Muscle of leg (tissue), 11 donors: ENCODE results near the gene SLC25A18. TPM values are rescaled to one million over a fixed set of nuclear protein-coding genes. Genes with fewer than 3 reads are reported as not detected.

Source experiments
- DNase-seq: peaks from one replicate; pipeline ENCODE4 v3.0.0; 2013
- H3K27ac ChIP-seq: one replicate; pipeline ENCODE4 v1.5.1; 2013; ENCODE audit warnings: mild to moderate bottlenecking, low read length, control low read depth
- H3K27me3 ChIP-seq: one replicate; pipeline ENCODE4 v1.6.1; 2013; ENCODE audit warnings: low read length; ENCODE audit not compliant: control insufficient read depth, insufficient read depth
- H3K36me3 ChIP-seq: one replicate; pipeline ENCODE4 v1.6.1; 2013; ENCODE audit warnings: low read length; ENCODE audit not compliant: control insufficient read depth, insufficient read depth
- H3K4me1 ChIP-seq: one replicate; pipeline ENCODE4 v1.6.1; 2013; ENCODE audit warnings: low read length; ENCODE audit not compliant: control insufficient read depth, insufficient read depth
- H3K4me3 ChIP-seq: one replicate; pipeline ENCODE4 v1.5.1; 2013; ENCODE audit warnings: low read length, control low read depth
- H3K9me3 ChIP-seq: replicated peaks from 2 replicates; pipeline ENCODE4 v1.6.1; 2013; ENCODE audit warnings: low read depth, low read length; ENCODE audit not compliant: control insufficient read depth
- WGBS: methylation state at CpG from one replicate; pipeline ENCODE4 v1.1.5; 2013; ENCODE audit warnings: missing lambda C conversion rate; ENCODE audit not compliant: insufficient coverage; 5-methylcytosine and 5-hydroxymethylcytosine counted together
- polyA plus RNA-seq, 8 donors: library from polyadenylated mRNA; unstranded; fragments of 120-200 nt; gene quantifications; one replicate each; pipeline versions ENCODE4 v1.2.1 to v1.2.3, GENCODE V29; 2013; ENCODE audit warnings: inconsistent platforms in 1 of 8, low replicate concordance in 1 of 8; ENCODE audit not compliant: insufficient read length in 8 of 8, insufficient read depth in 1 of 8
- total RNA-seq: library from RNA; stranded (reverse); fragments of 120-200 nt; gene quantifications from one replicate; pipeline ENCODE4 v1.2.4, GENCODE V29; 2013

The SLC25A18 gene
- total and polyA plus RNA-seq, 9 donors = 0.29 to 0.94 (median 0.53) TPM

DNA sequence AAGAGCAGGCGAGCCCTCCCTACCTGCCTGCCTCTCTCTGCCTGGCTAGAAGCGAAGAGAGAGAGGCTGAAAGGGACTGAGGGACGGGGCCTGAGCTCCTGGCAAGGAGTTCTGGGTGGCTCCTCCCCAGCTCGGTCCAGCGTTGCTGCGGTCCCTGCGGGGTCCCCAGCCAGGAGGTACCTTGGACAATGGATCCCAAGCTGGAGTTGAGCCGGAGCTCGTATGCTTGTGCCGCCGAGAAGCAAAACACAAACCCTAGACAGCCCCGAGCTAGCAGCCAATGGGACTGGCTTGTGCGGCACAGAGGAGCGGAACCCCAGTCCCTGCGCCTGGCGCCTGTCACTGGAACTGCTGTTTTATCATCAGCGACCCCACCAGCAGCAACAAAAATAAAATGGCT is 18.3 kb downstream of the SLC25A18 start:
- Histone ChIP-seq H3K4me3 (no peak overlapping the region), H3K27ac (no peak overlapping the region), H3K36me3 (no peaks in the 10 kb centered on the region), H3K9me3 (no peaks in the 10 kb centered on the region), H3K4me1 (peaks cover 6% of the 10 kb centered on the region), H3K27me3 (no peaks in the 10 kb centered on the region)
- WGBS = 77% methylated on average over 16 of the region's 17 CpGs
- no peak for DNase-seq

DNA sequence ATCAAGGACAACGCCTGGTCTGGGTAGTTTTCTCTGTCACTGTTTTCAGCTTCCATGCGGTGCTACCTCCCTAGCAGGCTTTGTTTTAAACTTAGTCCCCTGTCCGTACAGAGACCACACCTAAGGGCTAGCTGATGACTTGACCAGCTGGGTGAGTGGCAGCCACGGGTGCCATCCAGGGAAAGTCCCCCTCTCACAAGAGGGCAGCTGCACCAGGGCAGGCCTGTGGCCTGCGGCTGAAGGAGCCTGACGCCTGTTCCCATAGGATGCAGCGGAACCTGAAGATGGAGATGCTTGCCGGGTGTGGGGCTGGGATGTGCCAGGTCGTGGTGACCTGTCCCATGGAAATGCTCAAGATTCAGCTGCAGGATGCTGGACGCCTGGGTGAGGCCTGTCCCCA is 19.9 kb downstream of the SLC25A18 start:
- H3K27ac ChIP-seq = no peak overlapping the region
- peaks cover 4% of the 10 kb centered on the region for H3K4me1 ChIP-seq
- 89% methylated on average over 8 of the region's 10 CpGs for WGBS
- no peaks in the 10 kb centered on the region for H3K36me3 ChIP-seq
- DNase-seq = no peak
- H3K27me3 ChIP-seq = no peaks in the 10 kb centered on the region
- no peaks in the 10 kb centered on the region for H3K9me3 ChIP-seq
- no peak overlapping the region for H3K4me3 ChIP-seq

DNA sequence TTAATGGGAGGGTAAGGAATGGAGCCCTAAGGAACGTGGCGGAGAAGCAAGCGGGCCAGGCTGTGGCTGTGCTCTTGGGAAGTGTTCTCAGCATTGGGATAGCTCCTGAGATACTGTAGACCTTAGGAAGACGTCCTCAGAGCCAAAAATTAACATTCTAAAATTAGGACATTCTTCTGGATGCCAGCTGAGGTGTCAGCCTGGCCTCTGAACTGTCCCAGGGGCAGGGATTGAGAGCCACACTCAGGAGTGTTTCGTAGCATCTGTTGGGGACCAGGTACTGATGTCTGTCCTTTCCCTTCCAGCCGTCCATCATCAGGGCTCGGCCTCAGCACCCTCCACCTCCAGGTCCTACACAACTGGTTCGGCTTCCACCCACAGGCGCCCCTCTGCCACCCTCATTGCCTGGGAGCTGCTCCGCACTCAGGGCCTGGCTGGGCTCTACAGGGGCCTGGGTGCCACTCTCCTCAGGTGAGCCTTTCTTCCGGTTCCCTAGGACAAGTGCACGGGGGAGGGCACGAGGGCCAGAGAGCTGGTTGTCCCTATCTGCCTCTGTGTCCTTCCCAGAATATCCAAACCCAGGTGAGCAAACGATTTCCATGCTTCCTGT is 23.6 kb downstream of the SLC25A18 start:
- H3K36me3 ChIP-seq = peaks cover 12% of the 10 kb centered on the region
- DNase-seq = no peak
- no peak overlapping the region for H3K27ac ChIP-seq
- no peak overlapping the region for H3K4me3 ChIP-seq
- H3K27me3 ChIP-seq = no peaks in the 10 kb centered on the region
- no peaks in the 10 kb centered on the region for H3K4me1 ChIP-seq
- H3K9me3 ChIP-seq = no peaks in the 10 kb centered on the region
- WGBS = 85% methylated on average over 10 of the region's 14 CpGs

- Histone ChIP-seq H3K9me3 (no peaks in the 10 kb centered on the region), H3K27me3 (no peaks in the 10 kb centered on the region), H3K4me3 (no peak overlapping the region), H3K36me3 (peaks cover 17% of the 10 kb centered on the region), H3K4me1 (no peaks in the 10 kb centered on the region), H3K27ac (no peak overlapping the region)
- no peak for DNase-seq
- WGBS = 83% methylated on average over 11 of the region's 14 CpGs
Observed at GRCh38 chr22:17587629-17588028, 24.3 kb downstream of the SLC25A18 start.

DNA sequence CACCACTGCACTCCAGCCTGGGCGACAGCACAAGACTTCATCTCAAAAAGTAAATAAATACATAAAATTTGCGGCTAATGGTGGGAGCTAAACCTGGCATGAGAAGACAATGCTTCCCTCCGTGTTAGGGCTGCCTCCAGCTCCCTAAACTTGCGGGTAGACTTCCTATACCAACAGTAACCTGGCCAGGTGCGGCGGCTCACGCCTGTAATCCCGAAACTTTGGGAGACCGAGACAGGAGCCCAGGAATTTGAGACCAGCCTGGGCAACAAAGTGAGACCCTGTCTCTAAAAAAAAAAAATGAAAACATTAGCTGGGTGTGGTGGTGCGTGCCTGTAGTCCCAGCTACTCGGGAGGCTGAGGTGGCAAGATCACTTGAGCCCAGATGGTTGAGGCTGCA is 25.3 kb downstream of the SLC25A18 start:
- Histone ChIP-seq H3K4me3 (no peak overlapping the region), H3K9me3 (no peaks in the 10 kb centered on the region), H3K4me1 (no peaks in the 10 kb centered on the region), H3K36me3 (peaks cover 23% of the 10 kb centered on the region), H3K27me3 (no peaks in the 10 kb centered on the region), H3K27ac (no peak overlapping the region)
- WGBS = 98% methylated on average over 7 of the region's 11 CpGs
- DNase-seq = no peak

- Histone ChIP-seq H3K36me3 (peaks cover 34% of the 10 kb centered on the region), H3K9me3 (no peaks in the 10 kb centered on the region), H3K27ac (no peak overlapping the region), H3K27me3 (no peaks in the 10 kb centered on the region), H3K4me1 (no peaks in the 10 kb centered on the region), H3K4me3 (no peak overlapping the region)
- 90% methylated on average over 7 of the region's 10 CpGs for WGBS
- DNase-seq = no peak
Observed at GRCh38 chr22:17589810-17590375, 26.6 kb downstream of the SLC25A18 start.

- H3K27ac ChIP-seq = no peak overlapping the region
- no peaks in the 10 kb centered on the region for H3K27me3 ChIP-seq
- no peaks in the 10 kb centered on the region for H3K4me1 ChIP-seq
- H3K9me3 ChIP-seq = no peaks in the 10 kb centered on the region
- no peak overlapping the region for H3K4me3 ChIP-seq
- 86% methylated on average over 2 of the region's 5 CpGs for WGBS
- DNase-seq = no peak
- H3K36me3 ChIP-seq = peaks cover 41% of the 10 kb centered on the region
Observed at GRCh38 chr22:17590586-17590985, 27.3 kb downstream of the SLC25A18 start.

GRCh38 chr22:17592201-17592600 is 28.9 kb downstream of the SLC25A18 start:
- WGBS = 50% methylated on average over 2 of the region's 5 CpGs
- no peaks in the 10 kb centered on the region for H3K27me3 ChIP-seq
- no peak overlapping the region for H3K27ac ChIP-seq
- no peaks in the 10 kb centered on the region for H3K9me3 ChIP-seq
- no peak for DNase-seq
- H3K4me3 ChIP-seq = no peak overlapping the region
- peaks cover 53% of the 10 kb centered on the region for H3K36me3 ChIP-seq
- no peaks in the 10 kb centered on the region for H3K4me1 ChIP-seq

DNA sequence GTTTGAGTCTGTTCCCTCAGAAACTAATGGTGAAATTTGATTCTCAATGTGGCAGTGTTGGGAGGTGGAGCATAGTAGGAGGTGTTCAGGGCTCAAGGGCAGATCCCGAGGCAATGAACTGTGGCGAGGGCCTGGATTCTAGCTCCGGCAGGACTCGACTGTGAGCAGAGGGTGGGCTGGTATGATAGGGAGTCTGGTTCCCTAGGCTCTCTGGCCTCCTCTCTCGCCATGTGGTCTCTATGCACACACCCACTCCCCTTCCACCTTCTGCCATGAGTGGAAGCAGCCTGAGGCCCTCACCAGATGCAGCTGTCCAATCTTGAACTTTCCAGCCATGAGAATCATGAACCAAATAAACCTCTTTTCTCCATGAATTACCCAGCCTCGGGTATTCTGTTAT is 32.9 kb downstream of the SLC25A18 start:
- Histone ChIP-seq H3K4me3 (no peak overlapping the region), H3K4me1 (no peaks in the 10 kb centered on the region), H3K9me3 (no peaks in the 10 kb centered on the region), H3K27ac (no peak overlapping the region), H3K27me3 (no peaks in the 10 kb centered on the region), H3K36me3 (peaks cover 71% of the 10 kb centered on the region)
- 100% methylated on average over 1 of the region's 6 CpGs for WGBS
- DNase-seq = no peak

DNA sequence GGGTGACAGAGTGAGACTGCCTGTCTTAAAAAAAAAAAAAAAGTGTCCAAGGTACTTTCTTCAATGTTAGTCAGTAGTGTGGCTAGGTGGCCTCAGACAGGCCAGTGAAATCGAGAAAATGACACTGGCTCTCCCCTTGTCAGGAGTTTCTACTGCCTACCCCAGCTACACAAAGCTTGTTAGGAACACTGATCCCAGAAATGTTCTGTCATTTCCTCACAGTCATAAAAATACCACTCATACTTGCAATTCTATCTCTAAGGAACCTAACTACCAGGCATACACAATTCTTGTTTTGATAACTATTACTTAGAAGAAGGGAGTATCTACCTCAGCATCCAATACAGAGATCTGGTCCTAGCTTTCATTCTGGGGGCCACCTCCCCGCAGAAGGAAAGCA is 33.9 kb downstream of the SLC25A18 start:
- Histone ChIP-seq H3K4me3 (no peak overlapping the region), H3K27ac (no peak overlapping the region), H3K36me3 (peaks cover 67% of the 10 kb centered on the region), H3K27me3 (no peaks in the 10 kb centered on the region), H3K4me1 (no peaks in the 10 kb centered on the region), H3K9me3 (no peaks in the 10 kb centered on the region)
- no peak for DNase-seq
- 92% methylated on average over 2 of the region's 2 CpGs for WGBS

DNA sequence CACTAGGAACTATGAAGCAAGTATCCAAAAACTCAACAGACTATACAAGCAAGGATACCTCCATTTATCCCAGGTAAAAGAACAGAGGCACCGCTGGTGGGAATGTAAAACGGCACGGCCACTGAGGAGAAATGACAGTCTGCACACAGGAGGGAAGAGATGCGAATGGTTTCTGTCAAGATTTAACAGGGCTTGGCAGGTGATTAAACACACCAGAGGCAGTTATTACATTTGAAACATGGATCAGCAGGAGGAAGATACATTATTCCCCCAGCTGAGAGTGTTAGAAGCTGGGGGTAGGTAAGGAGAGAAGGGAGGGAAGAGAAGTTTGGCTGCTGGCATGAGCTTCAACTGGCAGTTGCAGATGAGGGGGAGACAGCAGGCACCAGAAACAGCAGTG is 35.0 kb downstream of the SLC25A18 start:
- DNase-seq = no peak
- no peaks in the 10 kb centered on the region for H3K9me3 ChIP-seq
- no peak overlapping the region for H3K27ac ChIP-seq
- H3K4me1 ChIP-seq = no peaks in the 10 kb centered on the region
- H3K4me3 ChIP-seq = no peak overlapping the region
- 94% methylated on average over 3 of the region's 4 CpGs for WGBS
- no peaks in the 10 kb centered on the region for H3K27me3 ChIP-seq
- peaks cover 62% of the 10 kb centered on the region for H3K36me3 ChIP-seq
